PC-9 (cell line): ENCODE results near the gene NR5A1. TPM values are rescaled to one million over a fixed set of nuclear protein-coding genes. Genes with fewer than 3 reads are reported as not detected.

Experiments used
- BruUV-seq: library from RNA; stranded (reverse); fragments of 400-500 nt; replicated peaks from 2 replicates; lab custom pipeline; 2021; lab: Mats Ljungman, UMichigan
- CTCF ChIA-PET: fragments of 300-600 bp; sonication (Branson Sonifier 250); formaldehyde crosslinking; loops from one replicate; lab custom pipeline; 2022; ENCODE audit warnings: antibody characterized with exemption; lab: Charles Lee
- POLR2A ChIA-PET: fragments of 300-600 bp; sonication (Branson Sonifier 250); formaldehyde crosslinking; loops from one replicate; lab custom pipeline; 2022; ENCODE audit warnings: antibody characterized with exemption; ENCODE audit not compliant: unreplicated experiment; lab: Charles Lee
- DNase-seq, 2 experiments: peaks; one replicate each; pipeline versions ENCODE4 v3.0.0 to v3.0.0-alpha.2; 2015 to 2022; ENCODE audit warnings: mixed read lengths in 1 of 2
- H2AFZ ChIP-seq: fragments of 200-600 bp; sonication (generic); 2 replicates; pipeline ENCODE4 v1.8.1; 2017; ENCODE audit warnings: antibody characterized with exemption
- H3F3A ChIP-seq: fragments of 200-600 bp; sonication (generic); 2 replicates; pipeline ENCODE4 v1.8.1; 2017; ENCODE audit warnings: antibody characterized with exemption, mild to moderate bottlenecking, low read depth; ENCODE audit not compliant: insufficient read depth
- H3K27ac ChIP-seq: fragments of 200-600 bp; sonication (generic); 2 replicates; pipeline ENCODE4 v1.6.1; 2016; ENCODE audit warnings: mixed run types
- H3K27me3 ChIP-seq: fragments of 200-600 bp; sonication (generic); 2 replicates; pipeline ENCODE4 v1.6.1; 2016; ENCODE audit warnings: low read depth, mixed run types; ENCODE audit not compliant: insufficient read depth
- H3K36me3 ChIP-seq: fragments of 200-600 bp; sonication (generic); 2 replicates; pipeline ENCODE4 v1.6.1; 2016; ENCODE audit warnings: low read depth, mixed run types
- H3K4me1 ChIP-seq: fragments of 200-600 bp; sonication (generic); replicated peaks from 2 replicates; pipeline ENCODE4 v1.6.1; 2016; ENCODE audit warnings: mixed run types; ENCODE audit not compliant: insufficient read depth
- H3K4me2 ChIP-seq: fragments of 200-600 bp; sonication (generic); 2 replicates; pipeline ENCODE4 v1.6.1; 2017; ENCODE audit warnings: mixed run types
- H3K4me3 ChIP-seq: fragments of 200-600 bp; sonication (generic); 2 replicates; pipeline ENCODE4 v1.6.1; 2016; ENCODE audit warnings: mixed run types
- H3K79me2 ChIP-seq: fragments of 200-600 bp; sonication (generic); 2 replicates; pipeline ENCODE4 v1.6.1; 2017; ENCODE audit warnings: low read depth, mixed run types
- H3K9me2 ChIP-seq: fragments of 200-600 bp; sonication (generic); 2 replicates; pipeline ENCODE4 v1.8.1; 2017; ENCODE audit warnings: mild to moderate bottlenecking; ENCODE audit not compliant: insufficient read depth
- H3K9me3 ChIP-seq: fragments of 200-600 bp; sonication (generic); 2 replicates; pipeline ENCODE4 v1.8.1; 2016; ENCODE audit warnings: low read depth; ENCODE audit not compliant: insufficient read depth
- H4K20me1 ChIP-seq: fragments of 200-600 bp; sonication (generic); 2 replicates; pipeline ENCODE4 v1.8.1; 2017; ENCODE audit not compliant: insufficient read depth
- EZH2 ChIP-seq: fragments of 200-600 bp; sonication (generic); IDR thresholded peaks from 2 replicates; pipeline ENCODE4 v1.8.0; 2017; ENCODE audit warnings: antibody characterized with exemption, low read depth
- intact Hi-C: fragments of 100-400 bp; cut with micrococcal nuclease; formaldehyde crosslinking; loops from one replicate; pipeline ENCODE4 v1.10.0; 2022; ENCODE audit not compliant: unreplicated experiment
- total RNA-seq: library from RNA; stranded (reverse); gene quantifications from 2 replicates; pipeline ENCODE4 v1.2.3, GENCODE V29; 2021
- TF ChIP-seq, protein P1 (sequence below): fragments of 200-600 bp; sonication (generic); conservative IDR thresholded peaks from 2 replicates; pipeline ENCODE4 v1.6.1; 2017; ENCODE audit warnings: mixed run types, antibody characterized with exemption, mild to moderate bottlenecking, moderate library complexity

NR5A1 gene
- total RNA-seq, 1 experiment from 2014 or later = 0.15 TPM

DNA sequence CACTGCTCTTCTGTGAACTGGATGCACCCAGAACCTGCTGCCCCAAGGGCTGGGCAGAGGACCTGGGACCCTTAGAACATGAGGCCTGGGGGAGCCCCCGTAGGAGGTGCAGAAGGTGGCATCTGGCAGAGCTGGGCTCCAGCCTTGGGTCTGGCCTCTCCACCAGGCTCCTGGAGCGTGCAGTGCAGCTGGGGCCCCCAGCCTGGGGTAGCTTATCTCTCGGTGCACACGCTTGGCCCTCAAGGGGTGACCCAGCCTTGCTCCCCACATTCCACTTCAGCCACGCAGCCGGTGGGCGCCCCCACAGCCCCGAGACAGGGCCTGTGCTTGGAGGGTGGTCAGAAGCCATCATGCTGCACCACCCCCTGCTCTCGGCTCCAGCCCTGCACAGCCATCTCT is 5.6 kb upstream of the NR5A1 start:
- no peaks in the 10 kb centered on the region for H3K79me2 ChIP-seq
- no peak for DNase-seq
- H3K27me3 ChIP-seq = no peaks in the 10 kb centered on the region
- H3K4me3 ChIP-seq = no peak overlapping the region
- H3K27ac ChIP-seq = no peak overlapping the region
- TF ChIP-seq, protein P1, sequence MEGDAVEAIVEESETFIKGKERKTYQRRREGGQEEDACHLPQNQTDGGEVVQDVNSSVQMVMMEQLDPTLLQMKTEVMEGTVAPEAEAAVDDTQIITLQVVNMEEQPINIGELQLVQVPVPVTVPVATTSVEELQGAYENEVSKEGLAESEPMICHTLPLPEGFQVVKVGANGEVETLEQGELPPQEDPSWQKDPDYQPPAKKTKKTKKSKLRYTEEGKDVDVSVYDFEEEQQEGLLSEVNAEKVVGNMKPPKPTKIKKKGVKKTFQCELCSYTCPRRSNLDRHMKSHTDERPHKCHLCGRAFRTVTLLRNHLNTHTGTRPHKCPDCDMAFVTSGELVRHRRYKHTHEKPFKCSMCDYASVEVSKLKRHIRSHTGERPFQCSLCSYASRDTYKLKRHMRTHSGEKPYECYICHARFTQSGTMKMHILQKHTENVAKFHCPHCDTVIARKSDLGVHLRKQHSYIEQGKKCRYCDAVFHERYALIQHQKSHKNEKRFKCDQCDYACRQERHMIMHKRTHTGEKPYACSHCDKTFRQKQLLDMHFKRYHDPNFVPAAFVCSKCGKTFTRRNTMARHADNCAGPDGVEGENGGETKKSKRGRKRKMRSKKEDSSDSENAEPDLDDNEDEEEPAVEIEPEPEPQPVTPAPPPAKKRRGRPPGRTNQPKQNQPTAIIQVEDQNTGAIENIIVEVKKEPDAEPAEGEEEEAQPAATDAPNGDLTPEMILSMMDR = no peak
- no peak for TF ChIP-seq EZH2
- BruUV-seq = no TSS peak
- H3K4me1 ChIP-seq = no peaks in the 10 kb centered on the region
- no peaks in the 10 kb centered on the region for H3K9me2 ChIP-seq
- no peak overlapping the region for H3K4me2 ChIP-seq
- no peaks in the 10 kb centered on the region for H3K9me3 ChIP-seq
- no peaks in the 10 kb centered on the region for H4K20me1 ChIP-seq
- intact Hi-C loops = no loop called here
- H3K36me3 ChIP-seq = no peaks in the 10 kb centered on the region
- H2AFZ ChIP-seq = no peak overlapping the region
- POLR2A ChIA-PET = no interaction called here
- CTCF ChIA-PET = no interaction called here
- no peaks in the 10 kb centered on the region; the same call in 1 of the 2 replicates for H3F3A ChIP-seq

DNA sequence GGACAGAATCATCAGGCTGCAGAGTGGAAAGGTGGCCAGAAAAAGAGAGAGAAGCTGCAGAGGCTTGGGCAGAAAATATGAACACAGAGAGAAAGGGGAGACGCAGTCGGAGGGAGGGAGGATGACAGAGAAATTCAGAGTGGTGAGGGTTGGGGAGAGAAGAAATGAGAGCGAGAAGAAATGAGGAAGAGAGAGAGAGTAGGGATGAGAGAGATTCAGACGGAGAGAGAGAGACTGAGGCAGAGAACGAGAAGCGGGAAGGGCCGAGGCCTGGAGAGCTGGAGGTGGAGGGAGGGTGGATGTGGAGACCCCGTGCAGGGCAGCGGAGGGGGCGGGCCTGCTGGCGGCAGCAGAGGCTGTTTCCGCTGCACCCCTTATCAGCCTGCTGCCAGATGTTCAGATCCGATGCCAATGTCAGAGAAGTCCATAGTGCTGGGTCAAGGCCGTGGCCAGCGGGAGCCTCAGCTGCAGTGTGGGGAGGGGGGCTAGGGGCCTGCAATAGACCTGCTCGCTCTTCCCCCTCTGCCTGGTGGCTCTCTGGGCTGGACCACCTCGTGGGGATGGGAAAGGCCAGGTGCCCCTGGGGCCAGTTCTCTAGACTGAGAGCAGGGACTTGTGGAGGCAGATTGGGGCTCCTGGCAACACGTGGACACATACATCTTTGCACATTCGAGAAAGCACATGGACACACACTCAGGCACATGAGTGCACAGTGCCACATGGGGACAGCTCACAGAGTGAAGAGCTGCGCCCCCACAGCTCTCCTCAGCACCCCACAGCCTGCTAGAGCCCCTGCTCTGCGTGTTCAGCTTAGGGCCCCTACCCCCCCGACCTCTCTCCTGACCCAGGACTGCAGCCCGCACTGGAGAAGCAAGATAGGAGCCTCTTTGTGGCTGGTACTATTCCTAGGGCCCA is 4.9 kb upstream of the NR5A1 start:
- POLR2A ChIA-PET = no interaction called here

DNA sequence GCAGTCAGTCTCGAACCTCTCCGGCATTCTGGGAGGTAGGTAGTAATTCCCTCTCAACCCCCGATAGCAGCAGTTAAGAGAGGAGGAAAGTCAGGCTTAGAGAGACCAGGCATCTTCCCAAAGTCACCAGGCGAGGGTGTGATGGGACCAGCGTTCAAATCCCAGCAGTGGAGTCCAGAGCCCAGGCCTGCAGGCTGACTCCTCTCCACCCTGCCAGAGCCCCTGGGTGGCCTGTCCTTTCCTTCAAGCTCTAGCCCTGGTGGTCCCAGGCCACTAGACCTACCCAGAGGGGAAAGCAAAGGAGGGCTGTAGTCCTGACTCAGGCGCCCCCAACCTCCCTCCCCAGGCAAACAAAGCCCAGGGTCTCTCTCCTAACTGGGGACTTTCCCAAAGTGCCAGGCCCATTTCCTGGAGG is 4.2 kb upstream of the NR5A1 start:
- no peak overlapping the region for H3K4me2 ChIP-seq
- no TSS peak for BruUV-seq
- no peak overlapping the region for H3K27ac ChIP-seq
- TF ChIP-seq, protein P1 = no peak
- no peak for TF ChIP-seq EZH2
- no peaks in the 10 kb centered on the region for H3K36me3 ChIP-seq
- ChIA-PET POLR2A (no interaction called here), CTCF (no interaction called here)
- H2AFZ ChIP-seq = no peak overlapping the region
- DNase-seq = no peak
- H3K4me3 ChIP-seq = no peak overlapping the region
- H3F3A ChIP-seq = no peaks in the 10 kb centered on the region; the same call in 1 of the 2 replicates
- H3K27me3 ChIP-seq = no peaks in the 10 kb centered on the region
- no peaks in the 10 kb centered on the region for H4K20me1 ChIP-seq
- H3K4me1 ChIP-seq = no peaks in the 10 kb centered on the region
- intact Hi-C loops = no loop called here
- H3K79me2 ChIP-seq = no peaks in the 10 kb centered on the region
- H3K9me2 ChIP-seq = no peaks in the 10 kb centered on the region
- no peaks in the 10 kb centered on the region for H3K9me3 ChIP-seq

More for the DNA sequence above, 4.9 kb upstream of the NR5A1 start:
- Histone ChIP-seq H3K4me2 (no peak overlapping the region), H2AFZ (no peak overlapping the region), H3K4me3 (no peak overlapping the region), H3K27me3 (no peaks in the 10 kb centered on the region), H3K4me1 (no peaks in the 10 kb centered on the region), H3K79me2 (no peaks in the 10 kb centered on the region), H3F3A (no peaks in the 10 kb centered on the region; the same call in 1 of the 2 replicates), H3K9me3 (no peaks in the 10 kb centered on the region), H3K27ac (no peak overlapping the region), H4K20me1 (no peaks in the 10 kb centered on the region), H3K36me3 (no peaks in the 10 kb centered on the region), H3K9me2 (no peaks in the 10 kb centered on the region)
- TF ChIP-seq, protein P1 = no peak
- TF ChIP-seq EZH2 = no peak
- intact Hi-C loops = no loop called here
- CTCF ChIA-PET = no interaction called here
- BruUV-seq = no TSS peak
- DNase-seq = no peak
